ENCODE data around the gene ARMC8.

ARMC8 gene

GRCh38 chr3:138328341-138328740, 141.2 kb downstream of the ARMC8 start:
- no peak for TF ChIP-seq CTCF (IDR thresholded peaks at IDR 0.05; ENCODE audit: insufficient read depth, low read depth, low read length, missing control alignments)
- H3K4me3 ChIP-seq (ENCODE audit: low read length): no peak overlapping the region
- DNase-seq (ENCODE audit: low read depth): no peak

GRCh38 chr3:138329127-138329983, 142.3 kb downstream of the ARMC8 start, which contains the start of gene NME9:
Gene NME9, minus strand, starts transcription at chr3:138329851. Its CDS starts 516 bp downstream, at chr3:138329335.
- DNase-seq (ENCODE audit: low read depth): peak; percentile 59
- TF ChIP-seq CTCF (IDR thresholded peaks at IDR 0.05; ENCODE audit: insufficient read depth, low read depth, low read length, missing control alignments): peak; percentile 64
- H3K4me3 ChIP-seq (ENCODE audit: low read length): peak within 1 kb of the TSS; percentile 47

- no peak for TF ChIP-seq CTCF (IDR thresholded peaks at IDR 0.05; ENCODE audit: insufficient read depth, low read depth, low read length, missing control alignments)
- H3K4me3 ChIP-seq (ENCODE audit: low read length): no peak overlapping the region
- no peak for DNase-seq (ENCODE audit: low read depth)
Measured at GRCh38 chr3:138329984-138330293, 142.8 kb downstream of the ARMC8 start.

- no peak overlapping the region for H3K4me3 ChIP-seq (ENCODE audit: low read length)
- peak; percentile 44 for TF ChIP-seq CTCF (IDR thresholded peaks at IDR 0.05; ENCODE audit: insufficient read depth, low read depth, low read length, missing control alignments)
- DNase-seq (ENCODE audit: low read depth): no peak
Measured at GRCh38 chr3:138331143-138331894, 144.2 kb downstream of the ARMC8 start.

GRCh38 chr3:138332472-138333073, 145.5 kb downstream of the ARMC8 start:
- peak; percentile 41 for DNase-seq (ENCODE audit: low read depth)
- TF ChIP-seq CTCF (IDR thresholded peaks at IDR 0.05; ENCODE audit: insufficient read depth, low read depth, low read length, missing control alignments): peak; percentile 44
- no peak overlapping the region for H3K4me3 ChIP-seq (ENCODE audit: low read length)

GRCh38 chr3:138334608-138335007, 147.5 kb downstream of the ARMC8 start:
- TF ChIP-seq CTCF (IDR thresholded peaks at IDR 0.05; ENCODE audit: insufficient read depth, low read depth, low read length, missing control alignments): no peak
- no peak for DNase-seq (ENCODE audit: low read depth)
- no peak overlapping the region for H3K4me3 ChIP-seq (ENCODE audit: low read length)

Data from epithelial cell of esophagus (primary cell).